CD4-positive, alpha-beta T cell (primary cell): Measurements from ENCODE around the gene ATP11A. TPM values are rescaled to one million over a fixed set of nuclear protein-coding genes. Genes with fewer than 3 reads are reported as not detected.

Source experiments
- ATAC-seq: fragments of 200-7000 bp; cut with Tn5 transposase; one replicate; pipeline ENCODE4 v1.10.0; 2022; ENCODE audit warnings: mild to moderate bottlenecking; ENCODE audit not compliant: poor library complexity
- CTCF ChIA-PET: fragments of 350-600 bp; sonication (Branson Sonifier 250); formaldehyde crosslinking; loops from one replicate; lab custom pipeline; 2021; ENCODE audit warnings: antibody characterized with exemption, inconsistent platforms; lab: Charles Lee
- POLR2A ChIA-PET: fragments of 350-600 bp; sonication (Branson Sonifier 250); formaldehyde crosslinking; loops from one replicate; lab custom pipeline; 2021; ENCODE audit warnings: antibody characterized with exemption, inconsistent platforms; lab: Charles Lee
- DNase-seq, 14 experiments: peaks; one replicate each; pipeline ENCODE4 v3.0.0-alpha.2; 2013 to 2020; ENCODE audit warnings: mixed read lengths in 2 of 14
- H3K27ac ChIP-seq, 2 donors: one replicate each; pipeline versions ENCODE4 v1.5.1 to v1.7.0; 2013; ENCODE audit warnings: low read length in 2 of 2, low read depth in 1 of 2, mild to moderate bottlenecking in 1 of 2
- H3K27me3 ChIP-seq, 2 experiments: 1 replicate in 1 of 2; 2 replicates in 1 of 2; pipeline versions ENCODE4 v1.6.1 to v1.7.0; 2013; ENCODE audit warnings: low read length in 2 of 2, control low read depth in 1 of 2, mild to moderate bottlenecking in 1 of 2, moderate library complexity in 1 of 2; ENCODE audit not compliant: insufficient read depth in 2 of 2, control insufficient read depth in 1 of 2
- H3K36me3 ChIP-seq: one replicate; pipeline ENCODE4 v1.6.1; 2013; ENCODE audit warnings: low read length, control low read depth; ENCODE audit not compliant: insufficient read depth
- H3K4me1 ChIP-seq: one replicate; pipeline ENCODE4 v1.6.1; 2013; ENCODE audit warnings: low read length, control low read depth; ENCODE audit not compliant: insufficient read depth
- H3K4me3 ChIP-seq: one replicate; pipeline ENCODE4 v1.5.1; 2013; ENCODE audit warnings: mild to moderate bottlenecking, low read length, moderate library complexity
- H3K9me3 ChIP-seq, 2 experiments: 1 replicate in 1 of 2; 2 replicates in 1 of 2; pipeline versions ENCODE4 v1.6.1 to v1.7.0; 2013; ENCODE audit warnings: low read length in 2 of 2, mild to moderate bottlenecking in 2 of 2, control low read depth in 1 of 2, moderate library complexity in 1 of 2; ENCODE audit not compliant: control insufficient read depth in 1 of 2, insufficient read depth in 1 of 2
- H3K27ac Mint-ChIP-seq: one replicate; pipeline ENCODE4 v1.8.0; 2020; ENCODE audit warnings: mixed read lengths
- H3K27me3 Mint-ChIP-seq: one replicate; pipeline ENCODE4 v1.8.0; 2021; ENCODE audit warnings: mixed read lengths
- H3K36me3 Mint-ChIP-seq: one replicate; pipeline ENCODE4 v1.8.0; 2021; ENCODE audit warnings: low read depth, mixed read lengths
- H3K4me1 Mint-ChIP-seq: one replicate; pipeline ENCODE4 v1.8.0; 2021; ENCODE audit warnings: low read depth, mixed read lengths
- H3K4me3 Mint-ChIP-seq: one replicate; pipeline ENCODE4 v1.8.0; 2020; ENCODE audit warnings: mild to moderate bottlenecking, mixed read lengths
- H3K9me3 Mint-ChIP-seq: one replicate; pipeline ENCODE4 v1.8.0; 2020; ENCODE audit warnings: mixed read lengths
- CTCF ChIP-seq: fragments of 200-600 bp; IDR thresholded peaks from one replicate; pipeline ENCODE4 v1.8.0; 2022; ENCODE audit warnings: antibody characterized with exemption, mild to moderate bottlenecking
- intact Hi-C, 2 experiments: fragments of 100-400 bp; cut with DNase I in 1 of 2; cut with micrococcal nuclease in 1 of 2; formaldehyde crosslinking; loops; one replicate each; pipeline versions ENCODE4 v1.15.1 to v1.9.0; 2023 to 2025; cut with DNase I, micrococcal nuclease
- total RNA-seq, 174 experiments: library from RNA in 2 of 174; stranded (reverse) in 2 of 174; gene quantifications; one replicate each; pipeline ENCODE4 v1.2.3 and lab custom pipeline; 2021 to 2026

Gene ATP11A
- total RNA-seq, 2 experiments from 2014 or later, result 56.7 to 66.8 TPM

GRCh38 chr13:112741185-112741755 is 51.4 kb downstream of the ATP11A start:
- Histone ChIP-seq H3K4me3 (no peak overlapping the region), H3K4me1 (peaks cover 9% of the 10 kb centered on the region), H3K9me3 (no peaks in the 10 kb centered on the region), H3K27me3 (no peaks in the 10 kb centered on the region), H3K36me3 (no peaks in the 10 kb centered on the region), H3K27ac (no peak overlapping the region)
- Mint-ChIP-seq H3K9me3 (no peaks in the 10 kb centered on the region), H3K4me1 (peaks cover 48% of the 10 kb centered on the region), H3K27me3 (no peaks in the 10 kb centered on the region), H3K36me3 (no peaks in the 10 kb centered on the region), H3K27ac (no peak overlapping the region), H3K4me3 (no peak overlapping the region)
- no peak for DNase-seq
- intact Hi-C loops, result no loop called here
- ChIA-PET POLR2A (no interaction called here), CTCF (no interaction called here)
- no peak for ATAC-seq
- no peak for TF ChIP-seq CTCF

- H3K27me3 Mint-ChIP-seq, result no peaks in the 10 kb centered on the region
Observed at GRCh38 chr13:112741835-112742570, 52.2 kb downstream of the ATP11A start.

GRCh38 chr13:112742583-112742982 is 52.7 kb downstream of the ATP11A start:
- Mint-ChIP-seq H3K36me3 (no peaks in the 10 kb centered on the region), H3K27me3 (no peaks in the 10 kb centered on the region), H3K4me3 (no peak overlapping the region), H3K4me1 (peaks cover 54% of the 10 kb centered on the region), H3K9me3 (no peaks in the 10 kb centered on the region), H3K27ac (no peak overlapping the region)
- ATAC-seq (no peak), DNase-seq (no peak)
- intact Hi-C loops, result no loop called here
- no peak for TF ChIP-seq CTCF
- no peak overlapping the region for H3K4me3 ChIP-seq
- no peaks in the 10 kb centered on the region for H3K9me3 ChIP-seq
- ChIA-PET POLR2A (no interaction called here), CTCF (no interaction called here)
- no peaks in the 10 kb centered on the region for H3K36me3 ChIP-seq
- H3K27ac ChIP-seq, result no peak overlapping the region
- no peaks in the 10 kb centered on the region for H3K27me3 ChIP-seq
- peaks cover 9% of the 10 kb centered on the region for H3K4me1 ChIP-seq

More at GRCh38 chr13:112741835-112742570, 52.2 kb downstream of the ATP11A start:
- H3K36me3 Mint-ChIP-seq, result no peaks in the 10 kb centered on the region
- Histone ChIP-seq H3K9me3 (no peaks in the 10 kb centered on the region), H3K27ac (no peak overlapping the region), H3K36me3 (no peaks in the 10 kb centered on the region), H3K4me1 (peaks cover 9% of the 10 kb centered on the region), H3K4me3 (no peak overlapping the region), H3K27me3 (no peaks in the 10 kb centered on the region)
- ChIA-PET CTCF (no interaction called here), POLR2A (no interaction called here)
- intact Hi-C loops, result no loop called here
- no peaks in the 10 kb centered on the region for H3K9me3 Mint-ChIP-seq
- ATAC-seq, result no peak
- H3K4me3 Mint-ChIP-seq, result no peak overlapping the region
- no peak overlapping the region for H3K27ac Mint-ChIP-seq
- TF ChIP-seq CTCF, result no peak
- DNase-seq, result no peak
- peaks cover 52% of the 10 kb centered on the region for H3K4me1 Mint-ChIP-seq
